Measurements from ENCODE around the gene EXD3. TPM values are rescaled to one million over a fixed set of nuclear protein-coding genes. Genes with fewer than 3 reads are reported as not detected.

The EXD3 gene
- total RNA-seq, 3 donors from 2014 or later, result 7.7 to 28.7 (median 20.6) TPM

GRCh38 chr9:137371521-137371941 is 51.4 kb downstream of the EXD3 start:
- intact Hi-C loops (cut with DNase I; ENCODE audit: low total_unique reads), result no loop called here
- no peak for DNase-seq (ENCODE audit: low spot score in 2 of 2)
- H3K36me3 ChIP-seq, result no peaks in the 10 kb centered on the region
- no peak overlapping the region for H3K27ac ChIP-seq
- H3K27me3 ChIP-seq, result no peaks in the 10 kb centered on the region
- H3K4me3 ChIP-seq, result no peak overlapping the region
- TF ChIP-seq POLR2A (IDR thresholded peaks at IDR 0.05) (no peak), CTCF (IDR thresholded peaks at IDR 0.05) (no peak), POLR2AphosphoS5 (IDR thresholded peaks at IDR 0.05) (no peak)
- H3K9me3 ChIP-seq, result no peaks in the 10 kb centered on the region
- H3K4me1 ChIP-seq, result no peaks in the 10 kb centered on the region

GRCh38 chr9:137370865-137371520 is 52.0 kb downstream of the EXD3 start:
- Histone ChIP-seq H3K4me1 (no peaks in the 10 kb centered on the region), H3K4me3 (no peak overlapping the region), H3K36me3 (no peaks in the 10 kb centered on the region), H3K27me3 (no peaks in the 10 kb centered on the region), H3K9me3 (no peaks in the 10 kb centered on the region), H3K27ac (no peak overlapping the region)
- TF ChIP-seq POLR2A (IDR thresholded peaks at IDR 0.05) (no peak), CTCF (IDR thresholded peaks at IDR 0.05) (no peak), POLR2AphosphoS5 (IDR thresholded peaks at IDR 0.05) (no peak)
- DNase-seq (ENCODE audit: low spot score in 2 of 2), result no peak
- intact Hi-C loops (cut with DNase I; ENCODE audit: low total_unique reads), result no loop called here

GRCh38 chr9:137369911-137370764 is 52.8 kb downstream of the EXD3 start:
- DNase-seq (ENCODE audit: low spot score in 2 of 2), result no peak
- H3K4me1 ChIP-seq, result no peaks in the 10 kb centered on the region
- H3K9me3 ChIP-seq, result no peaks in the 10 kb centered on the region
- intact Hi-C loops (cut with DNase I; ENCODE audit: low total_unique reads), result no loop called here
- H3K36me3 ChIP-seq, result no peaks in the 10 kb centered on the region
- H3K27me3 ChIP-seq, result no peaks in the 10 kb centered on the region
- TF ChIP-seq POLR2A (IDR thresholded peaks at IDR 0.05) (no peak), CTCF (IDR thresholded peaks at IDR 0.05) (no peak), POLR2AphosphoS5 (IDR thresholded peaks at IDR 0.05) (no peak)
- no peak overlapping the region for H3K4me3 ChIP-seq
- H3K27ac ChIP-seq, result no peak overlapping the region

- Histone ChIP-seq H3K36me3 (no peaks in the 10 kb centered on the region), H3K27me3 (no peaks in the 10 kb centered on the region), H3K4me3 (no peak overlapping the region), H3K9me3 (no peaks in the 10 kb centered on the region), H3K4me1 (no peaks in the 10 kb centered on the region), H3K27ac (peak overlapping the region in 1 of 2 donors; percentile 7)
- intact Hi-C loops (cut with DNase I; ENCODE audit: low total_unique reads), result no loop called here
- peak in 1 of 2 donors; percentile 39 for DNase-seq (ENCODE audit: low spot score in 2 of 2)
- TF ChIP-seq POLR2AphosphoS5 (IDR thresholded peaks at IDR 0.05), result no peak
- no peak for TF ChIP-seq CTCF (IDR thresholded peaks at IDR 0.05)
- TF ChIP-seq POLR2A (IDR thresholded peaks at IDR 0.05), result no peak
Observed at GRCh38 chr9:137369061-137369787, 53.7 kb downstream of the EXD3 start.

All from breast epithelium (tissue), 4 donors.